SK-N-MC (cell line): Measurements from ENCODE around the gene PHKG2.

ENCODE experiments used
- EZH2 ChIP-seq: fragments of 200-600 bp; sonication (generic); IDR thresholded peaks from one replicate; pipeline ENCODE4 v1.6.1; 2017; ENCODE audit warnings: antibody characterized with exemption
- FOXP2 ChIP-seq: optimal IDR thresholded peaks from 2 replicates; pipeline ENCODE3; 2011; ENCODE audit warnings: mild to moderate bottlenecking, moderate library complexity; ENCODE audit not compliant: insufficient read depth; ENCODE audit errors: extremely low read length, control extremely low read depth
- POLR2AphosphoS5 ChIP-seq: IDR thresholded peaks from 2 replicates; pipeline ENCODE4 v1.6.1; 2012; ENCODE audit warnings: mild to moderate bottlenecking, low read depth, low read length, borderline replicate concordance

- TF ChIP-seq EZH2 (no peak), POLR2AphosphoS5 (no peak), FOXP2 (no peak)
Measured at GRCh38 chr16:30766206-30766932, 18.1 kb downstream of the PHKG2 start.
